ENCODE measurements around the gene EHD1.
A peak's percentile ranks its signal among the peaks of the same experiment; 100 is the strongest.

Gene EHD1

DNA sequence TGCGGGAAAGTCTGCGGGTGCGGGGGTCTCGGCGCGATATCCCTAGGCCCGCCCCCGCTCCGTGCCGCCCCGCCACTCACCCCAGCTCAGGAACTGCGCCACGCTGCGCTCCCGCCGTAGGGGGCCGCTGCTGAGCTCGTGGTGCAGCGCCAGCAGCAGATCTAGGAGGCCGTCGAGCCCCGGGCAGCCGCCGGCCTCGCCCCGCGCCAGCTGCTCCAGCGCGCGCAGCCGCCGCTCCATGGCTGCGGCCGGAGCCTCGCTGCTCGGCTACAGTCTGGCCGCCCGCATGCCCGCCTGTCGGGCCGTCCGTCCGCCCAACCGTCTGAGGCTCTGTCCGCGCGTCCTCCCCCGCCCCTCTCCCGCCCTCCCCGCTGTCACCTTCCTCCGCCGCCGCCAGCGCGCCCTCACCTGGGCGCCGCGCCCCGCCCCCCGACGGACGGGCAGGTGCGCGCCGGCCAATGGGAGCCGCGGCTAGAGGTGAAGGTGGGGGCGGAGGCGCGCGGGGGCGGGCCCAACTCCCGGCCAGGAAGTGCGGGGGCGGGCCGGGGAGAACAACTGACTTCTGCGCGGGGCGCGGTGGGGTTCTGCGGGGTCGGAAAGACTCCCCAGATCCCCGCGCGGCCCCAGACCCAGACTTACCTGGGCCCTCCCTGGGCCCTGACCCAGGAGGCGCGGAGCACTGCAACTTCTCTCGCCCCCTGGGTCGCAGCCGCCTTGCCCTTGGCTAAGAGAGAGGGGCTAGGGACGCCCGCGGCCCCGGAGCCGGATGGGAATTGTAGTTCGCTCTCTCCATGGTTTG, 33.9 kb downstream of the EHD1 start, which contains the start of gene CDC42BPG:
CDC42BPG (minus strand) TSS at position 324 of the 799 bp plus-strand sequence; CDS start at position 240, 84 bp downstream.
- TF ChIP-seq, protein P1, sequence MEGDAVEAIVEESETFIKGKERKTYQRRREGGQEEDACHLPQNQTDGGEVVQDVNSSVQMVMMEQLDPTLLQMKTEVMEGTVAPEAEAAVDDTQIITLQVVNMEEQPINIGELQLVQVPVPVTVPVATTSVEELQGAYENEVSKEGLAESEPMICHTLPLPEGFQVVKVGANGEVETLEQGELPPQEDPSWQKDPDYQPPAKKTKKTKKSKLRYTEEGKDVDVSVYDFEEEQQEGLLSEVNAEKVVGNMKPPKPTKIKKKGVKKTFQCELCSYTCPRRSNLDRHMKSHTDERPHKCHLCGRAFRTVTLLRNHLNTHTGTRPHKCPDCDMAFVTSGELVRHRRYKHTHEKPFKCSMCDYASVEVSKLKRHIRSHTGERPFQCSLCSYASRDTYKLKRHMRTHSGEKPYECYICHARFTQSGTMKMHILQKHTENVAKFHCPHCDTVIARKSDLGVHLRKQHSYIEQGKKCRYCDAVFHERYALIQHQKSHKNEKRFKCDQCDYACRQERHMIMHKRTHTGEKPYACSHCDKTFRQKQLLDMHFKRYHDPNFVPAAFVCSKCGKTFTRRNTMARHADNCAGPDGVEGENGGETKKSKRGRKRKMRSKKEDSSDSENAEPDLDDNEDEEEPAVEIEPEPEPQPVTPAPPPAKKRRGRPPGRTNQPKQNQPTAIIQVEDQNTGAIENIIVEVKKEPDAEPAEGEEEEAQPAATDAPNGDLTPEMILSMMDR (IDR thresholded peaks at IDR 0.05; ENCODE audit: insufficient read depth, low read length, poor library complexity, severe bottlenecking) = peak; percentile 44
- no peak for TF ChIP-seq EZH2phosphoT487 (conservative IDR thresholded peaks at IDR 0.05; ENCODE audit: low read length)
- peak within 1 kb of the TSS; percentile 62 for H3K27ac ChIP-seq (ENCODE audit: low read depth, low read length)
- H4K20me1 ChIP-seq (ENCODE audit: low read depth, low read length) = no peaks in the 10 kb centered on the region
- H3K27me3 ChIP-seq (ENCODE audit: low read length) = no peaks in the 10 kb centered on the region
- peak within 1 kb of the TSS; percentile 50 for H2AFZ ChIP-seq (ENCODE audit: low read depth, low read length, severe bottlenecking)
- peak within 1 kb of the TSS; percentile 64 for H3K4me3 ChIP-seq (ENCODE audit: insufficient read depth, low read length, poor library complexity, severe bottlenecking)
- no peaks in the 10 kb centered on the region for H3K9me2 ChIP-seq (replicated peaks; ENCODE audit: insufficient read depth, low read length)
- H3K9ac ChIP-seq (ENCODE audit: low read length) = peak within 1 kb of the TSS; percentile 70
- no peaks in the 10 kb centered on the region; the same call in 1 of the 2 replicates for H3K79me2 ChIP-seq (ENCODE audit: insufficient read depth, low read length)
- peak within 1 kb of the TSS; percentile 72 for H3K4me2 ChIP-seq (ENCODE audit: low read depth, low read length, poor library complexity, severe bottlenecking)
- H3F3A ChIP-seq (ENCODE audit: insufficient read depth) = peaks cover 30% of the 10 kb centered on the region
- H3K36me3 ChIP-seq (ENCODE audit: low read length) = no peaks in the 10 kb centered on the region
- no peaks in the 10 kb centered on the region for H3K9me3 ChIP-seq (ENCODE audit: insufficient read depth, low read length)

DNA sequence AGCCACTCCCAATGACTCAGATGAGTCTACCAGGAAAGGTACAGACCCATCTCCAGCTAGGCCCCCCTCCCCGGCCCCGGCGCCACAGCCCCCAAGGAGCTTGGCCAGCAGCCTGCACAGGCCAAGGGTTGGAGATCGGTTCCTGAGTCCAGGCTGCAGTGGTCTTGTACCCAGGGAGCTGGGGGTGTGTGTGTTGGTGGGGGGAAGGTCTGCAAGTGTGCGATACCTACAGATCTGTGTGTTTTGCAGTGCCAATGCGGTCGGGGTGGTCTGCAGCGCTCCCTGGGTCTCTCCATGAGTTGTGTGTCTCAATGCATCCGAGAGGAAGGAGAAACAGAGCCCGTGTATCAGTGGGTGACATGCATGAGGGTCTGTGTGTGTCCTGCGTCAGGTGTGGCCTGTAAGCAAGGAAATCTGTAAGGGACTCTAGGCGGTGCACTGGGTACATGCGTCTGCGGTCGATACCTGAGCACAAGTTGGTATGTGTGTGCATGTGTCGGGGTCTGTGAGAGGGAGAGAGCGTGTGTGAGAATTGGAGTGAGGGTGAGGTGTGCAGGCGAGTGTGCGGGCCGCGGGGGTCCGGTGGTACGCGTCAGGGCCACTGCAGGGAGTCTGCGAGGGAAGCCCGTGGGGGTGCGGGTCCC, 34.6 kb downstream of the EHD1 start:
- H3F3A ChIP-seq (ENCODE audit: insufficient read depth) = peaks cover 24% of the 10 kb centered on the region
- H2AFZ ChIP-seq (ENCODE audit: low read depth, low read length, severe bottlenecking) = peak overlapping the region; percentile 50
- no peaks in the 10 kb centered on the region for H3K27me3 ChIP-seq (ENCODE audit: low read length)
- H3K9me2 ChIP-seq (replicated peaks; ENCODE audit: insufficient read depth, low read length) = no peaks in the 10 kb centered on the region
- no peak for TF ChIP-seq EZH2phosphoT487 (conservative IDR thresholded peaks at IDR 0.05; ENCODE audit: low read length)
- TF ChIP-seq, protein P1 (IDR thresholded peaks at IDR 0.05; ENCODE audit: insufficient read depth, low read length, poor library complexity, severe bottlenecking) = no peak
- H3K4me2 ChIP-seq (ENCODE audit: low read depth, low read length, poor library complexity, severe bottlenecking) = peak overlapping the region; percentile 72
- H3K4me3 ChIP-seq (ENCODE audit: insufficient read depth, low read length, poor library complexity, severe bottlenecking) = peak overlapping the region; percentile 64
- H3K9ac ChIP-seq (ENCODE audit: low read length) = peak overlapping the region; percentile 70
- H3K79me2 ChIP-seq (ENCODE audit: insufficient read depth, low read length) = no peaks in the 10 kb centered on the region; the same call in 1 of the 2 replicates
- H4K20me1 ChIP-seq (ENCODE audit: low read depth, low read length) = no peaks in the 10 kb centered on the region
- H3K36me3 ChIP-seq (ENCODE audit: low read length) = no peaks in the 10 kb centered on the region
- H3K27ac ChIP-seq (ENCODE audit: low read depth, low read length) = no peak overlapping the region
- no peaks in the 10 kb centered on the region for H3K9me3 ChIP-seq (ENCODE audit: insufficient read depth, low read length)

DNA sequence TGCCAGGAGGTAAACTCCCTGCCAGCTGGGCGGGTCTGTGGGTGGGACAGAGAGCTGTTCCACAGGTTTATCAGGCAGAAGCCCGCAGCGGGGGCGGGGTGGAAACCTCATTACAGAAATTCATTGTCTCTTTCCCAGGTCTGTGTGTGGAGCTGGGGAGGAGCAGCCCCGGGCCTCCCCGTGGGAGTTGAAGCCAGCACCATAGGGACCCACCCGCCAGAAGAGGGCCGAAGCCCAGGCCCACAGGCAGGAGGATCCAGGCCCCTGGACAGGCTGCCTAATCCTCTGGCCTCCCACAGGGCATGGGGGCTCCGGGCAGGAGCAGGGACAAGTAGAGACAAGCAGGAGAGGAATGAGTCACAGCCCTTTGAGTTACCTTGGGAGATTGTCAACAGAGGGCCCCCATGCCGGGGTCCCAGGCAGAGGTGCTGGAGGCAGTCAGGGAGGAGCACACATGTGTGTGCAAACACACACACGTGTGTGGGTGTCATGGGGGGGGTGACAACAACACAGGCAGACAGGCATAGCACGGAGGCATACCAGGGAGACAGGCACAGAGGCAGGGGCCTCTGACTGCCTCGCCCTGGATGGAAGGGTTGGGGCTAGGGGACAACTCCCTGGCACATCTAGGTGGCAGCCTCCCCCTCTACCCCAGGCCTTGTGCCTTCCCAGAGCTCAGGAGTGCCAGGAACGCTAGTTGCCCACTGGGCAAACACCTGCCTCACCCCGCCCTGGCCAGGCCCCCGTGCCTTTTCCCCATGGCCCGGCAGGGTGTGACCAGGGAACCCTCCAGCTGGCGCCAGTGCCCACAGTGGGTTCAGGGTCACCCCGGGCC, 35.4 kb downstream of the EHD1 start:
- H3K27ac ChIP-seq (ENCODE audit: low read depth, low read length) = no peak overlapping the region

More for the DNA sequence above, 35.4 kb downstream of the EHD1 start:
- H3K27me3 ChIP-seq (ENCODE audit: low read length) = no peaks in the 10 kb centered on the region
- H2AFZ ChIP-seq (ENCODE audit: low read depth, low read length, severe bottlenecking) = no peak overlapping the region
- TF ChIP-seq EZH2phosphoT487 (conservative IDR thresholded peaks at IDR 0.05; ENCODE audit: low read length) = no peak
- TF ChIP-seq, protein P1 (IDR thresholded peaks at IDR 0.05; ENCODE audit: insufficient read depth, low read length, poor library complexity, severe bottlenecking) = no peak
- no peak overlapping the region for H3K4me3 ChIP-seq (ENCODE audit: insufficient read depth, low read length, poor library complexity, severe bottlenecking)
- peak overlapping the region; percentile 72 for H3K4me2 ChIP-seq (ENCODE audit: low read depth, low read length, poor library complexity, severe bottlenecking)
- no peaks in the 10 kb centered on the region for H3K36me3 ChIP-seq (ENCODE audit: low read length)
- no peaks in the 10 kb centered on the region for H3K9me2 ChIP-seq (replicated peaks; ENCODE audit: insufficient read depth, low read length)
- peak overlapping the region; percentile 70; the same call in 1 of the 2 replicates for H3K9ac ChIP-seq (ENCODE audit: low read length)
- no peaks in the 10 kb centered on the region for H4K20me1 ChIP-seq (ENCODE audit: low read depth, low read length)
- H3K9me3 ChIP-seq (ENCODE audit: insufficient read depth, low read length) = no peaks in the 10 kb centered on the region
- no peaks in the 10 kb centered on the region; the same call in 1 of the 2 replicates for H3K79me2 ChIP-seq (ENCODE audit: insufficient read depth, low read length)
- H3F3A ChIP-seq (ENCODE audit: insufficient read depth) = peaks cover 17% of the 10 kb centered on the region

All from SU-DHL-6 (cell line).